Natural killer cell (primary cell): ENCODE data around the gene AP3M1. TPM values are rescaled to one million over a fixed set of nuclear protein-coding genes. Genes with fewer than 3 reads are reported as not detected.
"Not testable (repeated sequence)": the region's sequence is repeated elsewhere in the genome, so short reads cannot be mapped to it uniquely, and the experiment has no call there.

Experiments used
- ATAC-seq, 3 donors: fragments of 150-1000 bp in 2 of 3; fragments of 200-7000 bp in 1 of 3; cut with Tn5 transposase; 1 replicate in 1 of 3; 2 replicates in 2 of 3; pipeline ENCODE4 v1.10.0; 2021; ENCODE audit warnings: mild to moderate bottlenecking in 2 of 3, moderate library complexity in 2 of 3
- DNase-seq, 2 donors: peaks; one replicate each; pipeline versions ENCODE4 v3.0.0 to v3.0.0-alpha.2; 2013 to 2021; ENCODE audit warnings: mixed read lengths in 1 of 2
- H3K27ac ChIP-seq: one replicate; pipeline ENCODE4 v1.5.1; 2013; ENCODE audit warnings: mild to moderate bottlenecking, low read length
- H3K27me3 ChIP-seq: one replicate; pipeline ENCODE4 v1.6.1; 2013; ENCODE audit warnings: low read length; ENCODE audit not compliant: control insufficient read depth, insufficient read depth
- H3K36me3 ChIP-seq: one replicate; pipeline ENCODE4 v1.6.1; 2013; ENCODE audit warnings: low read length; ENCODE audit not compliant: control insufficient read depth, insufficient read depth
- H3K4me1 ChIP-seq: one replicate; pipeline ENCODE4 v1.6.1; 2013; ENCODE audit warnings: low read length; ENCODE audit not compliant: control insufficient read depth, insufficient read depth
- H3K4me3 ChIP-seq: one replicate; pipeline ENCODE4 v1.5.1; 2013; ENCODE audit warnings: low read length
- H3K9me3 ChIP-seq: one replicate; pipeline ENCODE4 v1.6.1; 2013; ENCODE audit warnings: low read length; ENCODE audit not compliant: control insufficient read depth, insufficient read depth
- H3K27ac Mint-ChIP-seq, 2 donors: one replicate each; pipeline ENCODE4 v1.8.0; 2022; ENCODE audit warnings: mild to moderate bottlenecking in 2 of 2, mixed read lengths in 2 of 2, moderate library complexity in 1 of 2
- H3K27me3 Mint-ChIP-seq, 2 donors: one replicate each; pipeline ENCODE4 v1.8.0; 2022; ENCODE audit warnings: low read depth in 2 of 2, mixed read lengths in 2 of 2
- H3K36me3 Mint-ChIP-seq: one replicate; pipeline ENCODE4 v1.8.0; 2022; ENCODE audit warnings: mixed read lengths
- H3K4me1 Mint-ChIP-seq, 2 donors: one replicate each; pipeline ENCODE4 v1.8.0; 2022; ENCODE audit warnings: mixed read lengths in 2 of 2
- H3K4me3 Mint-ChIP-seq: one replicate; pipeline ENCODE4 v1.8.0; 2022; ENCODE audit warnings: mild to moderate bottlenecking, moderate library complexity, mixed read lengths
- H3K9me3 Mint-ChIP-seq, 2 donors: one replicate each; pipeline ENCODE4 v1.8.0; 2022; ENCODE audit warnings: mixed read lengths in 2 of 2
- WGBS: methylation state at CpG from one replicate; pipeline ENCODE4 v1.1.7; 2013; ENCODE audit warnings: missing lambda C conversion rate; ENCODE audit not compliant: insufficient coverage; 5-methylcytosine and 5-hydroxymethylcytosine counted together
- intact Hi-C: fragments of 100-400 bp; cut with micrococcal nuclease; formaldehyde crosslinking; loops from one replicate; pipeline ENCODE4 v1.14.2; 2022
- total RNA-seq, 4 donors: library from RNA; stranded (reverse); fragments of 120-200 nt in 1 of 4; gene quantifications; one replicate each; pipeline versions ENCODE4 v1.2.3 to v1.2.4, GENCODE V29; 2013 to 2022
- TF ChIP-seq, protein P1 (sequence below): fragments of 200-600 bp; IDR thresholded peaks from one replicate; pipeline ENCODE4 v1.8.0; 2022; ENCODE audit warnings: antibody characterized with exemption

The AP3M1 gene
- total RNA-seq, 3 donors from 2014 or later (not counting 1 experiment from before 2014, with no cell fraction given), result 40.6 to 48.8 (median 41.5) TPM

DNA sequence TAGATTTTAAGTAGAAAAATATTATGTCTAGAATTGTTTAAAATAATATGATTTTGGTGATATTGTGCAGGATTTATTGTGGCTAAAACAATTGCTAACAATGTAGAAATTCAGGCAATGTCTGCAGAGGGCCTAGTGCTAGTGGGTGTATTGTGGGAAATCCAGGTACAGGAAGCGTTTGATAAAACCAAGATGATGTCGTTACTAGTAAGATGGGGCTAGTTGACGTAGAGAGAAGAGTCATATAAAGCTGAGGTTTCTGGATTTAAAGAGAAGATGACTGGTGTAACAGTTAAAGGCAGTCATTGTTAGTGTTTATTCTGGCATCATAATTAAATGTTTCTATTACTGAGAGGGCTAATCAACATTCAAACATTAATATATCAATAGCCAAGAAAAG is 43.9 kb upstream of the AP3M1 start:
- H3K4me3 ChIP-seq, result no peak overlapping the region
- H3K27me3 ChIP-seq, result no peaks in the 10 kb centered on the region
- DNase-seq (peak in 1 of 2 donors; percentile 68), ATAC-seq (peak in 1 of 3 donors; percentile 41)
- Mint-ChIP-seq H3K27ac (no peak overlapping the region), H3K4me1 (peaks cover 12 to 16% of the 10 kb centered on the region in 2 donors), H3K36me3 (no peaks in the 10 kb centered on the region), H3K4me3 (no peak overlapping the region), H3K9me3 (no peaks in the 10 kb centered on the region), H3K27me3 (no peaks in the 10 kb centered on the region)
- TF ChIP-seq, protein P1, sequence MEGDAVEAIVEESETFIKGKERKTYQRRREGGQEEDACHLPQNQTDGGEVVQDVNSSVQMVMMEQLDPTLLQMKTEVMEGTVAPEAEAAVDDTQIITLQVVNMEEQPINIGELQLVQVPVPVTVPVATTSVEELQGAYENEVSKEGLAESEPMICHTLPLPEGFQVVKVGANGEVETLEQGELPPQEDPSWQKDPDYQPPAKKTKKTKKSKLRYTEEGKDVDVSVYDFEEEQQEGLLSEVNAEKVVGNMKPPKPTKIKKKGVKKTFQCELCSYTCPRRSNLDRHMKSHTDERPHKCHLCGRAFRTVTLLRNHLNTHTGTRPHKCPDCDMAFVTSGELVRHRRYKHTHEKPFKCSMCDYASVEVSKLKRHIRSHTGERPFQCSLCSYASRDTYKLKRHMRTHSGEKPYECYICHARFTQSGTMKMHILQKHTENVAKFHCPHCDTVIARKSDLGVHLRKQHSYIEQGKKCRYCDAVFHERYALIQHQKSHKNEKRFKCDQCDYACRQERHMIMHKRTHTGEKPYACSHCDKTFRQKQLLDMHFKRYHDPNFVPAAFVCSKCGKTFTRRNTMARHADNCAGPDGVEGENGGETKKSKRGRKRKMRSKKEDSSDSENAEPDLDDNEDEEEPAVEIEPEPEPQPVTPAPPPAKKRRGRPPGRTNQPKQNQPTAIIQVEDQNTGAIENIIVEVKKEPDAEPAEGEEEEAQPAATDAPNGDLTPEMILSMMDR, result no peak
- intact Hi-C loops, result no loop called here
- 67% methylated on average over 3 of the region's 3 CpGs for WGBS
- no peaks in the 10 kb centered on the region for H3K9me3 ChIP-seq
- H3K4me1 ChIP-seq, result peaks cover 10% of the 10 kb centered on the region
- H3K27ac ChIP-seq, result no peak overlapping the region
- no peaks in the 10 kb centered on the region for H3K36me3 ChIP-seq

DNA sequence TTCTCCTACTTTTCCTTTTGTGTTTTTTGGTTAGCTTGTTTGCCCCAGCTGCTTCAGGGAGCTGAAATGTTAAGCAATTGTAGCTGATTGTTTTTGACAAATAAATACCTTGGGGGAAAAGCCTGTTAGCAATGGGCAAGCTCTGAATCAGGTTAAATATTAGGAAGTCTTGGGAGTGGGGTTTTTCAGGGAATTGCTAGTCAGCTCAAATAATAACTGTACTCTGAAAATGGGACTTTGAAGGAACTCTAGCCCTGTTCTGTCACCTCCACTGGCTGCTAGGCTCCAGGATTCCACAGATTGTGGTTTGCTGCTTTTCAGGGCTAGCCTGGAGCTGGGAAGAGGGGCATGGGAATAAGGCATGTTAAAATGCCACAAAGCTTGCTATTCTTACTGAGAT is 39.9 kb upstream of the AP3M1 start:
- no peaks in the 10 kb centered on the region for H3K9me3 Mint-ChIP-seq
- Histone ChIP-seq H3K4me1 (peaks cover 10% of the 10 kb centered on the region), H3K27ac (peak overlapping the region; percentile 55), H3K36me3 (no peaks in the 10 kb centered on the region), H3K27me3 (no peaks in the 10 kb centered on the region), H3K9me3 (no peaks in the 10 kb centered on the region), H3K4me3 (no peak overlapping the region)
- intact Hi-C loops, result no loop called here
- H3K4me1 Mint-ChIP-seq, result peaks cover 14 to 19% of the 10 kb centered on the region in 2 donors
- no peak for ATAC-seq
- no peaks in the 10 kb centered on the region for H3K27me3 Mint-ChIP-seq
- peak overlapping the region; percentile 69 to 90 for H3K27ac Mint-ChIP-seq
- no peaks in the 10 kb centered on the region for H3K36me3 Mint-ChIP-seq
- TF ChIP-seq, protein P1, result no peak
- H3K4me3 Mint-ChIP-seq, result peak overlapping the region; percentile 39
- no peak for DNase-seq

DNA sequence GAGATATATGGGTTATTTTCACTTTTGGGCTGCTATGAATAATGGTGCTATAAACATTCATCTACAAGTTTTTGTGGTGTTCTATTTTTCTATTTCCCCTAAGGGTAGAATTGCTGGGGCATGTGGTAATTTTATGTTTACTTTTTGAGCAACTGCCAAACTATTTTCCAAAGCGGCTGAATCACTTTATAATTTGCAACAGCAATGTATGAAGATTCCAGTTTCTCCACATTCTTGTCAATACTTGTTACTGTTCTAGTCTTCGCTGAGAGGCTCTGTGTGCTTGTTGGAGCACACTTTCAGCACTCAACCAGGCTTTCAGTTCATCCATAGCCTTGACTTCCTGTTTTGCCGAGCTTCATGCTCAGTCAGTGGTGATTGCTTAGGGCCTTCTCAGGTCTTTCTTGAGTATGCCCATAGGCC is 39.4 kb upstream of the AP3M1 start:
- Histone ChIP-seq H3K27ac (peak overlapping the region; percentile 55), H3K9me3 (no peaks in the 10 kb centered on the region), H3K27me3 (no peaks in the 10 kb centered on the region), H3K36me3 (no peaks in the 10 kb centered on the region), H3K4me3 (no peak overlapping the region), H3K4me1 (peaks cover 10% of the 10 kb centered on the region)
- H3K4me3 Mint-ChIP-seq, result peak overlapping the region; percentile 39
- DNase-seq (peak in 1 of 2 donors; percentile 66), ATAC-seq (peak; percentile 73 to 79 (median 78))
- H3K27ac Mint-ChIP-seq, result peak overlapping the region; percentile 69 to 90
- H3K36me3 Mint-ChIP-seq, result no peaks in the 10 kb centered on the region
- 4% methylated on average over 3 of the region's 3 CpGs for WGBS
- H3K27me3 Mint-ChIP-seq, result no peaks in the 10 kb centered on the region
- no peaks in the 10 kb centered on the region for H3K9me3 Mint-ChIP-seq
- TF ChIP-seq, protein P1, result no peak
- H3K4me1 Mint-ChIP-seq, result peaks cover 14 to 19% of the 10 kb centered on the region in 2 donors
- intact Hi-C loops, result no loop called here

DNA sequence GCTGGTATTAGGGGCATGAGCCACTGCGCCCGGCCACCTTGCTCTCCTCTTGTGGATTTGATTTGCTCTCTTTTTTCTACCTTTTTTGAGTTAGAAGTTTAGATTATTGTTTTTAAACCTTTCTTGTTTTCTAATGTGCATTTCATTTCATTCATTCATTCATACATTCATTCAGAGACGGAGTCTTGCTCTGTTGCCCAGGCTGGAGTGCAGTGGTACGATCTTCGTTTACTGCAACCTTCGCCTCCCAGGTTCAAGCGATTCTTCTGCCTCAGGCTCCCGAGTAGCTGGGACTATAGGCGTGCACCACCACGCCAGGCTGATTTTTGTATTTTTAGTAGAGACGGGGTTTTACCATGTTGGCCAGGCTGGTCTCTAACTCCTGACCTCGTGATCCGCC is 38.0 kb upstream of the AP3M1 start:
- H3K4me1 Mint-ChIP-seq, result peaks cover 14 to 19% of the 10 kb centered on the region in 2 donors
- H3K36me3 Mint-ChIP-seq, H3K9me3 ChIP-seq, H3K27ac Mint-ChIP-seq, H3K27ac ChIP-seq, intact Hi-C loops, DNase-seq, H3K27me3 ChIP-seq, H3K4me3 Mint-ChIP-seq, H3K27me3 Mint-ChIP-seq, ATAC-seq, H3K9me3 Mint-ChIP-seq, H3K4me3 ChIP-seq, H3K36me3 ChIP-seq: not testable (repeated sequence)
- peaks cover 10% of the 10 kb centered on the region for H3K4me1 ChIP-seq
- WGBS, result 96% methylated on average over 13 of the region's 13 CpGs
